ENCODE data around the gene SLC15A3.

DNA sequence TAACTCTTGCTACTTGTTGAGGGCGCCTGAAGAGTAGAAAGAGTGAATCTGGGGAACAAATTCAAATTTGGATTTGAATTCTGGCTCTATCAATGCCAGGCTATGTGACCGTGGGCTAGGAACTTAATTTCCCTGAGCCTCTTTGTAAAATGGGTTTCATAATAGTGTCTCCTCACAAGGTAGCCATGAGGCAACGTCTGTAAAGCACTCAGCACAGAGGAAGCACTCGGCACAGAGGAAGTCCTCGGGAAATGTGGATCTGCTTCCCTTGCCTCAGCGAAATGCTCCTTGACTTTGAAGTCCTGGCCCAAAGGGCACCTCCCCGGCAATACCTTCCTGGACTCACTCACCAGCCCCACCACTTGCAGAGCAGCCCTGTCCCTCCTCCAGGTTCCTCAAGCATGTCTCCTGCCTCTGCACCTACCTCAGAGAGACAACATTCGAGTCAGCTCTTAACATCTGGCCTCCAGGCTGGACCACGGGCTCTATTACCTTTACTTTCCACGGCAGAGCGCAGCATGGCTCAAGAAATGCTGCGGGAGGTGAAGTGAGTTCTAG lies 37.2 kb upstream of the SLC15A3 start:
- no peak for TF ChIP-seq EP300 (IDR thresholded peaks at IDR 0.05; ENCODE audit: borderline replicate concordance in 1 of 2, low read depth in 1 of 2, low read length in 1 of 2)
- TF ChIP-seq CTCF (IDR thresholded peaks at IDR 0.05): no peak
- no peak for TF ChIP-seq GABPA (IDR thresholded peaks at IDR 0.05; ENCODE audit: low read depth)
- TF ChIP-seq MXI1 (IDR thresholded peaks at IDR 0.05; ENCODE audit: low read depth, low read length): no peak
- TF ChIP-seq NRF1 (IDR thresholded peaks at IDR 0.05; ENCODE audit: low read depth, low read length): no peak

All from SK-N-SH (cell line).